ENCODE measurements around the gene SPDEF. TPM values are rescaled to one million over a fixed set of nuclear protein-coding genes. Genes with fewer than 3 reads are reported as not detected.

The SPDEF gene
- total RNA-seq, 2 donors from 2014 or later, result 0.16 to 0.34 TPM

GRCh38 chr6:34522761-34523160 is 33.4 kb downstream of the SPDEF start:
- no peaks in the 10 kb centered on the region for H3K27me3 Mint-ChIP-seq (ENCODE audit: low read depth)
- H3K4me3 Mint-ChIP-seq, result no peak overlapping the region
- no peaks in the 10 kb centered on the region for H3K9me3 Mint-ChIP-seq
- peaks cover 4% of the 10 kb centered on the region for H3K4me1 Mint-ChIP-seq (ENCODE audit: low read depth)
- no peak for ATAC-seq (replicated peaks in 1 of 2)
- no peaks in the 10 kb centered on the region for H3K36me3 Mint-ChIP-seq (ENCODE audit: insufficient read depth in 2 of 2)
- no peak for DNase-seq
- no peak overlapping the region for H3K27ac Mint-ChIP-seq

GRCh38 chr6:34521463-34522285 is 34.5 kb downstream of the SPDEF start:
- Mint-ChIP-seq H3K27me3 (ENCODE audit: low read depth) (peaks cover 6% of the 10 kb centered on the region), H3K9me3 (no peaks in the 10 kb centered on the region), H3K4me1 (ENCODE audit: low read depth) (no peaks in the 10 kb centered on the region), H3K4me3 (no peak overlapping the region), H3K36me3 (ENCODE audit: insufficient read depth in 2 of 2) (no peaks in the 10 kb centered on the region), H3K27ac (no peak overlapping the region)
- ATAC-seq (replicated peaks in 1 of 2), result no peak
- DNase-seq, result no peak

GRCh38 chr6:34520645-34521462 is 35.3 kb downstream of the SPDEF start:
- Mint-ChIP-seq H3K4me1 (ENCODE audit: low read depth) (no peaks in the 10 kb centered on the region), H3K27me3 (ENCODE audit: low read depth) (peaks cover 6% of the 10 kb centered on the region), H3K27ac (no peak overlapping the region), H3K9me3 (no peaks in the 10 kb centered on the region), H3K4me3 (no peak overlapping the region), H3K36me3 (ENCODE audit: insufficient read depth in 2 of 2) (no peaks in the 10 kb centered on the region)
- DNase-seq (no peak), ATAC-seq (replicated peaks in 1 of 2) (no peak)

GRCh38 chr6:34519971-34520644 is 36.0 kb downstream of the SPDEF start:
- no peak for DNase-seq
- H3K36me3 Mint-ChIP-seq (ENCODE audit: insufficient read depth in 2 of 2), result no peaks in the 10 kb centered on the region
- no peaks in the 10 kb centered on the region for H3K4me1 Mint-ChIP-seq (ENCODE audit: low read depth)
- no peak for ATAC-seq (replicated peaks in 1 of 2)
- no peak overlapping the region for H3K27ac Mint-ChIP-seq
- no peaks in the 10 kb centered on the region for H3K9me3 Mint-ChIP-seq
- H3K4me3 Mint-ChIP-seq, result no peak overlapping the region
- peaks cover 6% of the 10 kb centered on the region for H3K27me3 Mint-ChIP-seq (ENCODE audit: low read depth)

GRCh38 chr6:34518669-34519365 is 37.3 kb downstream of the SPDEF start:
- Mint-ChIP-seq H3K9me3 (no peaks in the 10 kb centered on the region), H3K27me3 (ENCODE audit: low read depth) (peaks cover 15% of the 10 kb centered on the region), H3K27ac (no peak overlapping the region), H3K4me3 (no peak overlapping the region), H3K36me3 (ENCODE audit: insufficient read depth in 2 of 2) (no peaks in the 10 kb centered on the region), H3K4me1 (ENCODE audit: low read depth) (peaks cover 4% of the 10 kb centered on the region)
- DNase-seq (no peak), ATAC-seq (replicated peaks in 1 of 2) (no peak)

- H3K27me3 Mint-ChIP-seq (ENCODE audit: low read depth), result peaks cover 17% of the 10 kb centered on the region
- DNase-seq, result no peak
- peaks cover 4% of the 10 kb centered on the region for H3K4me1 Mint-ChIP-seq (ENCODE audit: low read depth)
- no peak overlapping the region for H3K27ac Mint-ChIP-seq
- no peak overlapping the region for H3K4me3 Mint-ChIP-seq
- no peak for ATAC-seq (replicated peaks in 1 of 2)
- H3K36me3 Mint-ChIP-seq (ENCODE audit: insufficient read depth in 2 of 2), result no peaks in the 10 kb centered on the region
- no peaks in the 10 kb centered on the region for H3K9me3 Mint-ChIP-seq
Measured at GRCh38 chr6:34517966-34518365, 38.2 kb downstream of the SPDEF start.

GRCh38 chr6:34517461-34517881 is 38.7 kb downstream of the SPDEF start:
- Mint-ChIP-seq H3K27me3 (ENCODE audit: low read depth) (peaks cover 17% of the 10 kb centered on the region), H3K27ac (no peak overlapping the region), H3K4me3 (no peak overlapping the region), H3K9me3 (no peaks in the 10 kb centered on the region), H3K36me3 (ENCODE audit: insufficient read depth in 2 of 2) (no peaks in the 10 kb centered on the region), H3K4me1 (ENCODE audit: low read depth) (peaks cover 4% of the 10 kb centered on the region)
- no peak for ATAC-seq (replicated peaks in 1 of 2)
- DNase-seq, result no peak

GRCh38 chr6:34516391-34517324 is 39.5 kb downstream of the SPDEF start:
- Mint-ChIP-seq H3K4me1 (ENCODE audit: low read depth) (peaks cover 4% of the 10 kb centered on the region), H3K27me3 (ENCODE audit: low read depth) (peaks cover 17% of the 10 kb centered on the region), H3K27ac (no peak overlapping the region), H3K9me3 (no peaks in the 10 kb centered on the region), H3K36me3 (ENCODE audit: insufficient read depth in 2 of 2) (no peaks in the 10 kb centered on the region), H3K4me3 (no peak overlapping the region)
- DNase-seq (no peak), ATAC-seq (replicated peaks in 1 of 2) (no peak)

- DNase-seq (no peak), ATAC-seq (replicated peaks in 1 of 2) (no peak)
- H3K9me3 Mint-ChIP-seq, result no peaks in the 10 kb centered on the region
- H3K36me3 Mint-ChIP-seq (ENCODE audit: insufficient read depth in 2 of 2), result peaks cover 0 to under 1% of the 10 kb centered on the region in 2 donors
- H3K27me3 Mint-ChIP-seq (ENCODE audit: low read depth), result peaks cover 17% of the 10 kb centered on the region
- H3K4me3 Mint-ChIP-seq, result no peak overlapping the region
- H3K27ac Mint-ChIP-seq, result no peak overlapping the region
- peaks cover 4% of the 10 kb centered on the region for H3K4me1 Mint-ChIP-seq (ENCODE audit: low read depth)
Measured at GRCh38 chr6:34515473-34516387, 40.4 kb downstream of the SPDEF start.

- Mint-ChIP-seq H3K27ac (no peak overlapping the region), H3K4me1 (ENCODE audit: low read depth) (peaks cover 4% of the 10 kb centered on the region), H3K27me3 (ENCODE audit: low read depth) (peaks cover 17% of the 10 kb centered on the region), H3K9me3 (peaks cover 2% of the 10 kb centered on the region in 2 donors), H3K4me3 (no peak overlapping the region), H3K36me3 (ENCODE audit: insufficient read depth in 2 of 2) (peaks cover 2 to 4% of the 10 kb centered on the region in 2 donors)
- ATAC-seq (replicated peaks in 1 of 2) (peak in 1 of 2 donors; percentile 70), DNase-seq (peak in 1 of 2 donors; percentile 35)
Measured at GRCh38 chr6:34514593-34515472, 41.3 kb downstream of the SPDEF start.
